ENCODE data around the gene INPP5D.
"Not testable (repeated sequence)": the region's sequence is repeated elsewhere in the genome, so short reads cannot be mapped to it uniquely, and the experiment has no call there.

Gene INPP5D

GRCh38 chr2:233091595-233092375, 31.6 kb downstream of the INPP5D start:
- TF ChIP-seq POLR2A (IDR thresholded peaks at IDR 0.05; ENCODE audit: low read depth, low read length) (no peak), POLR2AphosphoS5 (IDR thresholded peaks at IDR 0.05; ENCODE audit: low read depth, low read length) (no peak), TAF1 (IDR thresholded peaks at IDR 0.05; ENCODE audit: borderline replicate concordance, low read depth, low read length) (no peak)
- FAIRE-seq (peak; percentile 54), DNase-seq (ENCODE audit: insufficient read length) (no peak)

- DNase-seq (ENCODE audit: insufficient read length) (no peak), FAIRE-seq (peak; percentile 87)
- TF ChIP-seq POLR2A (IDR thresholded peaks at IDR 0.05; ENCODE audit: low read depth, low read length) (no peak), TAF1 (IDR thresholded peaks at IDR 0.05; ENCODE audit: borderline replicate concordance, low read depth, low read length) (no peak), POLR2AphosphoS5 (IDR thresholded peaks at IDR 0.05; ENCODE audit: low read depth, low read length) (no peak)
These were observed 32.5 kb downstream of the INPP5D start for GRCh38 chr2:233092432-233093165.

DNA sequence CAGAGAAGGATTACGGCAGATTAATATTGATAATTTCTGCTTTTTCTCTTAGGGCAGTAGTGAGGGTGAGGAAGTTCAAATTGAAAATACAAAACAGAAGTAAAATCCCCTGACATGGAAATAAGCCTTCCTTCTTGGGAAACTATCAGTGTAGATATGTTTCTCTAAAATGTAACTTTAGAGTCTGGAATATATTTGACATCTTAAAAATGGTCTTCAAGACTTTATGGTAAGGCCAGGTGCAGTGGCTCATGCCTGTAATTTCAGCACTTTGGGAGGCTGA, 33.0 kb downstream of the INPP5D start:
- no peak for TF ChIP-seq POLR2A (IDR thresholded peaks at IDR 0.05; ENCODE audit: low read depth, low read length)
- TF ChIP-seq POLR2AphosphoS5 (IDR thresholded peaks at IDR 0.05; ENCODE audit: low read depth, low read length) = no peak
- no peak for TF ChIP-seq TAF1 (IDR thresholded peaks at IDR 0.05; ENCODE audit: borderline replicate concordance, low read depth, low read length)
- DNase-seq (ENCODE audit: insufficient read length) (no peak), FAIRE-seq (no peak)

DNA sequence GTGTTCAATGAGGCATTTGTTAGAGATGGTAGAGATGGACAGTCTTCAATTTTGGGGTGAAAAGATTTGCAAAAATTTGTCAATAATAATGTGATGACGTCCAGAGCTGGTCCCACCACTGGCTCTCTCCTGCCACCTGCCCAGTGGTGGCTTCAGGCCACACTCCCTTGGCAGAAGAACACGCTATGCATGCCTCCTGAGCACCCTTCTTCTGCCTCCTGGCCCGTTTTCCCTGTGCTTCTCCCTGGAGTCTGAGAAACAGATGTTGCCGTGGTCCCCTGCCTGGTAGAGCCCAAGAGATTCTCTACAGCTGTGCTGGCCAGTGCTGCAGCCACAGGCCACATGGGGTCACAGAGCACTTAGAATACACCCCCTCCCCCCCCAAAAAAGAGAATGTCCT, 33.6 kb downstream of the INPP5D start:
- TF ChIP-seq POLR2A (IDR thresholded peaks at IDR 0.05; ENCODE audit: low read depth, low read length) (no peak), TAF1 (IDR thresholded peaks at IDR 0.05; ENCODE audit: borderline replicate concordance, low read depth, low read length) (no peak), POLR2AphosphoS5 (IDR thresholded peaks at IDR 0.05; ENCODE audit: low read depth, low read length) (no peak)
- no peak for DNase-seq (ENCODE audit: insufficient read length)
- FAIRE-seq = peak; percentile 27

DNA sequence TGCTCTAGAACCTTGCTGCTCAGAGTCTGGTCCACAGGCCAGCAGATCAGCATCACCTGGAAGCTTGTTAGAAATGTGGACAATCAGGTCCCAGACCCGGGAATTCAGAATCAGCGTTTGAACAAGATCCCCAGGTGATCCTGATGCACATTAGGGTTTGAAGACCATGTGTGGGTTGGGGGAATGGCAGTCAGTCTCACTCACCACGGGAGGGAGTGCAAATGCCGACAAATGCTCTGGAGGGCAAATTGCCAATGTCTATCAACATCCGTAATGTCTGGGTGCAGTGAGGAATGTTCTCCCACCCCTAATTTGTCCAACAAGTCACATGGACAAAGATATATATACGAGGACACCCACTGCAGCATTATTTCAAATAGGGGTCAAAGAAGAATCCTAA, 34.5 kb downstream of the INPP5D start:
- no peak for DNase-seq (ENCODE audit: insufficient read length)
- FAIRE-seq = no peak
- no peak for TF ChIP-seq POLR2AphosphoS5 (IDR thresholded peaks at IDR 0.05; ENCODE audit: low read depth, low read length)
- TF ChIP-seq TAF1 (IDR thresholded peaks at IDR 0.05; ENCODE audit: borderline replicate concordance, low read depth, low read length) = no peak
- TF ChIP-seq POLR2A (IDR thresholded peaks at IDR 0.05; ENCODE audit: low read depth, low read length) = no peak

DNA sequence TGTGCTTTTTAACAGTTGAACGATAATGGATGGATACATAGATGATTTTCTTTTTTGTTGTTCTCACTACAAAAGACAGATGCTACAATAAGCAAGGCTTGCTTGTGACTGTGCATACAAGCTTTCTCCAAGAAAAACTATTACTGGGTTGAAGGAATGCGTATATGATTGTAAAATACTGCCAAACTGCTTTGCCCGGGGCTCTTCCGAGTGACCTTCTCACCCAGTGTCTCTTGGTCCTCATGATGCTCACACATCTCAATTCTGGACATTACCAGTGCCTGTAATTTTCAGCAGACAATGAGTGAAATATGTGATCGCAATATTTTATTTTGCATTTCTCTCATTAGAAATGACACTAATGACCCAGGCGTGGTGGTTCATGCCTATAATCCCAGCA, 35.9 kb downstream of the INPP5D start:
- DNase-seq (ENCODE audit: insufficient read length) (no peak), FAIRE-seq (no peak)
- TF ChIP-seq POLR2AphosphoS5 (IDR thresholded peaks at IDR 0.05; ENCODE audit: low read depth, low read length) (no peak; the same call in 1 of the 2 replicates), TAF1 (IDR thresholded peaks at IDR 0.05; ENCODE audit: borderline replicate concordance, low read depth, low read length) (no peak), POLR2A (IDR thresholded peaks at IDR 0.05; ENCODE audit: low read depth, low read length) (no peak)

- FAIRE-seq = no peak
- DNase-seq (ENCODE audit: insufficient read length) = no peak
- no peak for TF ChIP-seq TAF1 (IDR thresholded peaks at IDR 0.05; ENCODE audit: borderline replicate concordance, low read depth, low read length)
These were observed 38.5 kb downstream of the INPP5D start for GRCh38 chr2:233098618-233099017.

- not testable (repeated sequence) for FAIRE-seq
These were observed 39.7 kb downstream of the INPP5D start for GRCh38 chr2:233099820-233100191.

GRCh38 chr2:233100192-233100998, 40.3 kb downstream of the INPP5D start:
- peak; percentile 98 for FAIRE-seq
- DNase-seq (ENCODE audit: insufficient read length) = peak; percentile 67
- TF ChIP-seq POLR2AphosphoS5 (IDR thresholded peaks at IDR 0.05; ENCODE audit: low read depth, low read length) (peak; percentile 58; the same call in 1 of the 2 replicates), TAF1 (IDR thresholded peaks at IDR 0.05; ENCODE audit: borderline replicate concordance, low read depth, low read length) (0 out of 2 replicates have a peak, but pooled peaks have one; percentile 8), POLR2A (IDR thresholded peaks at IDR 0.05; ENCODE audit: low read depth, low read length) (peak; percentile 49)

More at GRCh38 chr2:233099820-233100191, 39.7 kb downstream of the INPP5D start:
- DNase-seq (ENCODE audit: insufficient read length) = not testable (repeated sequence)

- TF ChIP-seq TAF1 (IDR thresholded peaks at IDR 0.05; ENCODE audit: borderline replicate concordance, low read depth, low read length) (no peak), POLR2A (IDR thresholded peaks at IDR 0.05; ENCODE audit: low read depth, low read length) (no peak), POLR2AphosphoS5 (IDR thresholded peaks at IDR 0.05; ENCODE audit: low read depth, low read length) (no peak)
- DNase-seq (ENCODE audit: insufficient read length) (no peak), FAIRE-seq (no peak)
These were observed 41.0 kb downstream of the INPP5D start for GRCh38 chr2:233101141-233101540.

DNA sequence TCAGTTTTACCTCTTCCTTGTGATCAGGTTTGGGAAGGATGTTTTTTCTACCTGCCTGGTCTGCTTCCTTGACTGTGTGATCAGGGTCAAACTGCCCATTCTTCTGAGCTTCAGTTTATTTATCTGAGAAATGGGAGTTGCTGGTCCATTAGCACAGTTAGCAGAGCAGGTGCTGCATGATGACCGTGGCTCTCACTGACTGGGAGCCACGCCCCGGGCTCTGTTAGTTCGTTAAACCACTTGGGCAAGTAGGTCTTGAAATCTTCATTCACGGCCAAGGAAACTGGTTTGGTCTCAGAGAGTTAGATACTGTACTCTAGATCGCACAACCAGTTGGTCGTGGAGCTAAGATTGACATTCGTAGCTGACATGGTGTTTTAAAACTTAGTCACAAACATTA, 41.7 kb downstream of the INPP5D start:
- DNase-seq (ENCODE audit: insufficient read length) = no peak
- FAIRE-seq = no peak
- no peak for TF ChIP-seq POLR2A (IDR thresholded peaks at IDR 0.05; ENCODE audit: low read depth, low read length)
- TF ChIP-seq POLR2AphosphoS5 (IDR thresholded peaks at IDR 0.05; ENCODE audit: low read depth, low read length) = no peak
- TF ChIP-seq TAF1 (IDR thresholded peaks at IDR 0.05; ENCODE audit: borderline replicate concordance, low read depth, low read length) = no peak
